Activated naive CD4-positive, alpha-beta T cell treated with anti-CD3 and anti-CD28 coated beads, Interleukin-2, amount 50 U/mL, for 16 hours (primary cell): ENCODE results near the gene HMGB2.

ENCODE experiments used
- DNase-seq: peaks from one replicate; pipeline ENCODE4 v3.0.0-alpha.2; 2020

Gene HMGB2

GRCh38 chr4:173282626-173283025 lies 51.5 kb downstream of the HMGB2 start:
- no peak for DNase-seq

GRCh38 chr4:173282256-173282562 lies 51.9 kb downstream of the HMGB2 start:
- DNase-seq = no peak

GRCh38 chr4:173281406-173282255 lies 52.5 kb downstream of the HMGB2 start:
- no peak for DNase-seq
